Measurements from ENCODE around the gene WDR62. TPM values are rescaled to one million over a fixed set of nuclear protein-coding genes. Genes with fewer than 3 reads are reported as not detected.

Gene WDR62
- total and polyA plus RNA-seq, 10 of the 15 experiments (the other 5 are each of a cell fraction or from before 2014, with no cell fraction given) = 0.08 to 20.6 (median 10.9) TPM

DNA sequence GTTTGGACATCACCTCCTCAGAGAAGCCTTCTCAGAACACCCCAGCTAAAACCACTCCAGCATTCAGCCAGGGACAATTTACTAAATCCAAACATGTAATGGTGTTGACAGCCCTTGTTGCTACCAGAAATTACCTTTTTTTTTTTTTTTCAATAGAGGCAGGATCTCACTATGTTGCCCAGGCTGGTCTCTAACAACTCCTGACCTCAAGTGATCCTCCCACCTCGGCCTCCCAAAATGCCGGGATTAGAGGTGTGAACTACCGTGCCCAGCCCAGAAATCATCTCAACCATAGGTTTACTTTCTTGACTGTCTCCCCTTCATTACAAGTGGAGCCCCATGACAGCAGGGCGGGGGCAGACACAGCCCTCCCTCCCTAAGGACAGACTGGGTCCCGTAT lies 31.3 kb upstream of the WDR62 start:
- no peak overlapping the region for H3K9ac ChIP-seq (ENCODE audit: control insufficient read depth, insufficient read depth, low read length)
- intact Hi-C loops (cut with micrococcal nuclease; ENCODE audit: unreplicated experiment) = no loop called here
- no peaks in the 10 kb centered on the region for H3K27me3 ChIP-seq (replicated peaks in 1 of 2; ENCODE audit: control insufficient read depth in 2 of 2, insufficient read depth in 2 of 2, low read length in 1 of 2)
- TF ChIP-seq, protein P1, sequence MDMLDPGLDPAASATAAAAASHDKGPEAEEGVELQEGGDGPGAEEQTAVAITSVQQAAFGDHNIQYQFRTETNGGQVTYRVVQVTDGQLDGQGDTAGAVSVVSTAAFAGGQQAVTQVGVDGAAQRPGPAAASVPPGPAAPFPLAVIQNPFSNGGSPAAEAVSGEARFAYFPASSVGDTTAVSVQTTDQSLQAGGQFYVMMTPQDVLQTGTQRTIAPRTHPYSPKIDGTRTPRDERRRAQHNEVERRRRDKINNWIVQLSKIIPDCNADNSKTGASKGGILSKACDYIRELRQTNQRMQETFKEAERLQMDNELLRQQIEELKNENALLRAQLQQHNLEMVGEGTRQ (IDR thresholded peaks at IDR 0.05; ENCODE audit: borderline replicate concordance, low read depth, low read length) = no peak
- TF ChIP-seq MEF2A (IDR thresholded peaks at IDR 0.05; ENCODE audit: insufficient read depth, low read depth, low read length) (no peak), ZSCAN29 (IDR thresholded peaks at IDR 0.05) (no peak), GABPA (IDR thresholded peaks at IDR 0.05; ENCODE audit: low read depth) (no peak), NFYB (IDR thresholded peaks at IDR 0.05; ENCODE audit: insufficient read depth, low read depth, low read length) (no peak), NFIC (IDR thresholded peaks at IDR 0.05; ENCODE audit: low read depth, low read length) (no peak), EP300 (IDR thresholded peaks at IDR 0.05; ENCODE audit: borderline replicate concordance in 1 of 2, control insufficient read depth in 1 of 2, low read depth in 2 of 2, low read length in 2 of 2) (no peak), FOXM1 (IDR thresholded peaks at IDR 0.05; ENCODE audit: low read depth, low read length) (no peak), SMAD5 (IDR thresholded peaks at IDR 0.05; ENCODE audit: low read depth) (no peak), FOXK2 (IDR thresholded peaks at IDR 0.05) (no peak)
- TF ChIP-seq, protein P2, sequence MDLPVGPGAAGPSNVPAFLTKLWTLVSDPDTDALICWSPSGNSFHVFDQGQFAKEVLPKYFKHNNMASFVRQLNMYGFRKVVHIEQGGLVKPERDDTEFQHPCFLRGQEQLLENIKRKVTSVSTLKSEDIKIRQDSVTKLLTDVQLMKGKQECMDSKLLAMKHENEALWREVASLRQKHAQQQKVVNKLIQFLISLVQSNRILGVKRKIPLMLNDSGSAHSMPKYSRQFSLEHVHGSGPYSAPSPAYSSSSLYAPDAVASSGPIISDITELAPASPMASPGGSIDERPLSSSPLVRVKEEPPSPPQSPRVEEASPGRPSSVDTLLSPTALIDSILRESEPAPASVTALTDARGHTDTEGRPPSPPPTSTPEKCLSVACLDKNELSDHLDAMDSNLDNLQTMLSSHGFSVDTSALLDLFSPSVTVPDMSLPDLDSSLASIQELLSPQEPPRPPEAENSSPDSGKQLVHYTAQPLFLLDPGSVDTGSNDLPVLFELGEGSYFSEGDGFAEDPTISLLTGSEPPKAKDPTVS (IDR thresholded peaks at IDR 0.05; ENCODE audit: low read depth, low read length) = no peak
- TF ChIP-seq, protein P3, sequence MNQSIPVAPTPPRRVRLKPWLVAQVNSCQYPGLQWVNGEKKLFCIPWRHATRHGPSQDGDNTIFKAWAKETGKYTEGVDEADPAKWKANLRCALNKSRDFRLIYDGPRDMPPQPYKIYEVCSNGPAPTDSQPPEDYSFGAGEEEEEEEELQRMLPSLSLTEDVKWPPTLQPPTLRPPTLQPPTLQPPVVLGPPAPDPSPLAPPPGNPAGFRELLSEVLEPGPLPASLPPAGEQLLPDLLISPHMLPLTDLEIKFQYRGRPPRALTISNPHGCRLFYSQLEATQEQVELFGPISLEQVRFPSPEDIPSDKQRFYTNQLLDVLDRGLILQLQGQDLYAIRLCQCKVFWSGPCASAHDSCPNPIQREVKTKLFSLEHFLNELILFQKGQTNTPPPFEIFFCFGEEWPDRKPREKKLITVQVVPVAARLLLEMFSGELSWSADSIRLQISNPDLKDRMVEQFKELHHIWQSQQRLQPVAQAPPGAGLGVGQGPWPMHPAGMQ (IDR thresholded peaks at IDR 0.05; ENCODE audit: borderline replicate concordance) = no peak
- TF ChIP-seq, protein P4, sequence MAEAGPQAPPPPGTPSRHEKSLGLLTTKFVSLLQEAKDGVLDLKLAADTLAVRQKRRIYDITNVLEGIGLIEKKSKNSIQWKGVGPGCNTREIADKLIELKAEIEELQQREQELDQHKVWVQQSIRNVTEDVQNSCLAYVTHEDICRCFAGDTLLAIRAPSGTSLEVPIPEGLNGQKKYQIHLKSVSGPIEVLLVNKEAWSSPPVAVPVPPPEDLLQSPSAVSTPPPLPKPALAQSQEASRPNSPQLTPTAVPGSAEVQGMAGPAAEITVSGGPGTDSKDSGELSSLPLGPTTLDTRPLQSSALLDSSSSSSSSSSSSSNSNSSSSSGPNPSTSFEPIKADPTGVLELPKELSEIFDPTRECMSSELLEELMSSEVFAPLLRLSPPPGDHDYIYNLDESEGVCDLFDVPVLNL (IDR thresholded peaks at IDR 0.05; ENCODE audit: low read depth, low read length) = no peak
- H4K20me1 ChIP-seq (ENCODE audit: control insufficient read depth, insufficient read depth) = no peaks in the 10 kb centered on the region
- no peak overlapping the region for H3K4me2 ChIP-seq (ENCODE audit: control insufficient read depth, insufficient read depth)
- ATAC-seq (no peak), FAIRE-seq (no peak), DNase-seq (ENCODE audit: low read depth, low spot score) (no peak)
- H3K4me3 ChIP-seq = no peak overlapping the region
- ChIA-PET CTCF (no interaction called here), RAD21 (ENCODE audit: unreplicated experiment) (no interaction called here), SMC1A (ENCODE audit: uncharacterized antibody, unreplicated experiment) (no interaction called here), POLR2A (interaction anchor here (0.9 kb wide), 1 partner anchor 9 kb away, joined by 3 read pairs; the partner anchor contains the start of gene ALKBH6)
- H3K4me1 ChIP-seq (ENCODE audit: control insufficient read depth, insufficient read depth, low read length) = no peaks in the 10 kb centered on the region
- in situ Hi-C loops (cut with MboI) = no loop called here
- H3K79me2 ChIP-seq (ENCODE audit: control insufficient read depth, insufficient read depth, low read length) = no peaks in the 10 kb centered on the region
- BruUV-seq (replicated peaks) = no TSS peak
- WGBS (ENCODE audit: insufficient coverage, insufficient replicate concordance, low lambda C conversion rate, missing lambda C conversion rate) = 98% methylated on average over 5 of the region's 5 CpGs
- H2AFZ ChIP-seq (ENCODE audit: control insufficient read depth, low read depth, low read length) = no peak overlapping the region
- peaks cover 0 to 5% of the 10 kb centered on the region in 2 experiments; a peak in 3 of 4 replicates for H3K36me3 ChIP-seq (ENCODE audit: control insufficient read depth in 2 of 2, insufficient read depth in 2 of 2, low read length in 1 of 2)
- H3K9me3 ChIP-seq (replicated peaks; ENCODE audit: control insufficient read depth, insufficient read depth, low read length) = no peaks in the 10 kb centered on the region
- no peak overlapping the region for H3K27ac ChIP-seq (ENCODE audit: control insufficient read depth, insufficient read depth)
